Astrocyte (in vitro differentiated cells and primary cell): ENCODE data around the gene ZNF740.

Source experiments
- EZH2 ChIP-seq: IDR thresholded peaks from 2 replicates; pipeline ENCODE4 v1.6.1; 2012; ENCODE audit warnings: mild to moderate bottlenecking, low read length, inconsistent platforms; ENCODE audit not compliant: insufficient read depth
- TF ChIP-seq, protein P1 (sequence below): IDR thresholded peaks from 2 replicates; pipeline ENCODE4 v1.5.1; 2011; ENCODE audit warnings: low read depth, mild to moderate bottlenecking, inconsistent platforms, low read length, moderate library complexity; ENCODE audit not compliant: insufficient read depth

DNA sequence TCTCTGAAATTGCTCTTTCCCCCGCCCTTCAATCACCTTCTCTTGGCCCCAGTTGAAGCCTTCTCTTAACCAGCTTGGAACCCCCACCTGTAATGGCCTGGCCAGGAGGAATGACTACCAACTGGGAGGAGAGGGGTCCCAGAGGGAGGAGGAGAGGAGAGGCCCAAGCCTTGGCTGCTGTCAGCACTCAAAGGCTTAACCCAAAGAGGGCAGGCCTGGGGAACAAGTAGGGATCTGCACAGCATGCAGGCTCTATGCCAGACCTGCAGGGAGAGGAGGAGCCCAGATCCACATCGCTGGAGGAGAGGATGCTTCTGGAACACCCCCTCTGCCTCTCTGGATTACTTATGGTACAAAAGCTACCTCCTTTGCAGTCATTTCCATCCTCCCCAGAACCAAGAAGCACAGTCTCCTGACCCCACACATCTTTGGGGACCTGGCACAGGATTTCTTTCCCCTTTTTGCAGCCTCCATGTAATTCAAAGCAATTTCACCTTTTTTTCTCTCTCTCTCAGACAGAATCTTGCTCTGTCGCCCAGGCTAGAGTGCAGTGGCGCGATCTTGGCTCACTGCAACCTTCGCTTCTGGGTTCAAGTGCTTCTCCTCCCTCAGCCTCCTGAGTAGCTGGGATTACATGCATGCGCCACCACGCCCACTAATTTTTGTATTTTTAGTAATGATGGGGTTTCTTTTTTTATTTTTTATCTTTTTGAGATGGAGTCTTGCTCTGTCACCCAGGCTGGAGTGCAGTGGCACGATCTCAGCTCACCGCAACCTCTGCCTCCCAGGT is 45.3 kb downstream of the ZNF740 start:
- TF ChIP-seq, protein P1, sequence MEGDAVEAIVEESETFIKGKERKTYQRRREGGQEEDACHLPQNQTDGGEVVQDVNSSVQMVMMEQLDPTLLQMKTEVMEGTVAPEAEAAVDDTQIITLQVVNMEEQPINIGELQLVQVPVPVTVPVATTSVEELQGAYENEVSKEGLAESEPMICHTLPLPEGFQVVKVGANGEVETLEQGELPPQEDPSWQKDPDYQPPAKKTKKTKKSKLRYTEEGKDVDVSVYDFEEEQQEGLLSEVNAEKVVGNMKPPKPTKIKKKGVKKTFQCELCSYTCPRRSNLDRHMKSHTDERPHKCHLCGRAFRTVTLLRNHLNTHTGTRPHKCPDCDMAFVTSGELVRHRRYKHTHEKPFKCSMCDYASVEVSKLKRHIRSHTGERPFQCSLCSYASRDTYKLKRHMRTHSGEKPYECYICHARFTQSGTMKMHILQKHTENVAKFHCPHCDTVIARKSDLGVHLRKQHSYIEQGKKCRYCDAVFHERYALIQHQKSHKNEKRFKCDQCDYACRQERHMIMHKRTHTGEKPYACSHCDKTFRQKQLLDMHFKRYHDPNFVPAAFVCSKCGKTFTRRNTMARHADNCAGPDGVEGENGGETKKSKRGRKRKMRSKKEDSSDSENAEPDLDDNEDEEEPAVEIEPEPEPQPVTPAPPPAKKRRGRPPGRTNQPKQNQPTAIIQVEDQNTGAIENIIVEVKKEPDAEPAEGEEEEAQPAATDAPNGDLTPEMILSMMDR = no peak
- TF ChIP-seq EZH2 = no peak
